ENCODE results near the gene LYSMD2.

DNA sequence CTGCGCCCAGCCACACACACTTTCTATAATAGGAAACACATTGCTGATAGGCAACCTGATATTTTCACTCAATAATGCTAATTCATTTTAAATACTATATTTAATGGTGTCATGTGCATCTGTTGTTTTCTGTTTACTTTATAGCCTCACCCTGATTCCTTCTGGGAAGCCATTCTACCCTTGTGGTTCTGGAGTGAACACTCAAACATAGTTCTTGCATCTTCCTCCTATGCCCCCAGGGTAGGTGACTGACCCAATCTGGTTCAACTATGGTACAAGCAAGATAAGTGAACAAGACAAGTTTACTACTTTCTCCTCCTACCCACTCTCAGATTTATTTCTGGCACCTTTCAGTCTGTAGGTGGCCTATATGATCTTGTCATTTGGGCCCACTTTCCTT is 60.4 kb downstream of the LYSMD2 start:
- TF ChIP-seq, protein P1, sequence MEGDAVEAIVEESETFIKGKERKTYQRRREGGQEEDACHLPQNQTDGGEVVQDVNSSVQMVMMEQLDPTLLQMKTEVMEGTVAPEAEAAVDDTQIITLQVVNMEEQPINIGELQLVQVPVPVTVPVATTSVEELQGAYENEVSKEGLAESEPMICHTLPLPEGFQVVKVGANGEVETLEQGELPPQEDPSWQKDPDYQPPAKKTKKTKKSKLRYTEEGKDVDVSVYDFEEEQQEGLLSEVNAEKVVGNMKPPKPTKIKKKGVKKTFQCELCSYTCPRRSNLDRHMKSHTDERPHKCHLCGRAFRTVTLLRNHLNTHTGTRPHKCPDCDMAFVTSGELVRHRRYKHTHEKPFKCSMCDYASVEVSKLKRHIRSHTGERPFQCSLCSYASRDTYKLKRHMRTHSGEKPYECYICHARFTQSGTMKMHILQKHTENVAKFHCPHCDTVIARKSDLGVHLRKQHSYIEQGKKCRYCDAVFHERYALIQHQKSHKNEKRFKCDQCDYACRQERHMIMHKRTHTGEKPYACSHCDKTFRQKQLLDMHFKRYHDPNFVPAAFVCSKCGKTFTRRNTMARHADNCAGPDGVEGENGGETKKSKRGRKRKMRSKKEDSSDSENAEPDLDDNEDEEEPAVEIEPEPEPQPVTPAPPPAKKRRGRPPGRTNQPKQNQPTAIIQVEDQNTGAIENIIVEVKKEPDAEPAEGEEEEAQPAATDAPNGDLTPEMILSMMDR (IDR thresholded peaks at IDR 0.05): no peak
- TF ChIP-seq RFX5 (IDR thresholded peaks at IDR 0.05; ENCODE audit: low read length) (no peak), MXI1 (IDR thresholded peaks at IDR 0.05; ENCODE audit: low read depth, low read length) (no peak), YY1 (IDR thresholded peaks at IDR 0.05; ENCODE audit: low read depth) (no peak), EP300 (IDR thresholded peaks at IDR 0.05; ENCODE audit: borderline replicate concordance in 1 of 2, low read depth in 1 of 2, low read length in 1 of 2) (no peak), CHD2 (IDR thresholded peaks at IDR 0.05; ENCODE audit: low read length, partially characterized antibody) (no peak), RXRA (IDR thresholded peaks at IDR 0.05; ENCODE audit: borderline replicate concordance, low read depth) (no peak), FOXJ3 (CRISPR knock-in tag; IDR thresholded peaks at IDR 0.05) (no peak), FOSL2 (IDR thresholded peaks at IDR 0.05; ENCODE audit: borderline replicate concordance, low read depth) (no peak), NRF1 (IDR thresholded peaks at IDR 0.05; ENCODE audit: low read depth, low read length) (no peak), POLR2AphosphoS5 (IDR thresholded peaks at IDR 0.05; ENCODE audit: low read depth, low read length) (no peak), RCOR1 (IDR thresholded peaks at IDR 0.05; ENCODE audit: low read length) (no peak), JUND (IDR thresholded peaks at IDR 0.05) (no peak)
- TF ChIP-seq, protein P2, sequence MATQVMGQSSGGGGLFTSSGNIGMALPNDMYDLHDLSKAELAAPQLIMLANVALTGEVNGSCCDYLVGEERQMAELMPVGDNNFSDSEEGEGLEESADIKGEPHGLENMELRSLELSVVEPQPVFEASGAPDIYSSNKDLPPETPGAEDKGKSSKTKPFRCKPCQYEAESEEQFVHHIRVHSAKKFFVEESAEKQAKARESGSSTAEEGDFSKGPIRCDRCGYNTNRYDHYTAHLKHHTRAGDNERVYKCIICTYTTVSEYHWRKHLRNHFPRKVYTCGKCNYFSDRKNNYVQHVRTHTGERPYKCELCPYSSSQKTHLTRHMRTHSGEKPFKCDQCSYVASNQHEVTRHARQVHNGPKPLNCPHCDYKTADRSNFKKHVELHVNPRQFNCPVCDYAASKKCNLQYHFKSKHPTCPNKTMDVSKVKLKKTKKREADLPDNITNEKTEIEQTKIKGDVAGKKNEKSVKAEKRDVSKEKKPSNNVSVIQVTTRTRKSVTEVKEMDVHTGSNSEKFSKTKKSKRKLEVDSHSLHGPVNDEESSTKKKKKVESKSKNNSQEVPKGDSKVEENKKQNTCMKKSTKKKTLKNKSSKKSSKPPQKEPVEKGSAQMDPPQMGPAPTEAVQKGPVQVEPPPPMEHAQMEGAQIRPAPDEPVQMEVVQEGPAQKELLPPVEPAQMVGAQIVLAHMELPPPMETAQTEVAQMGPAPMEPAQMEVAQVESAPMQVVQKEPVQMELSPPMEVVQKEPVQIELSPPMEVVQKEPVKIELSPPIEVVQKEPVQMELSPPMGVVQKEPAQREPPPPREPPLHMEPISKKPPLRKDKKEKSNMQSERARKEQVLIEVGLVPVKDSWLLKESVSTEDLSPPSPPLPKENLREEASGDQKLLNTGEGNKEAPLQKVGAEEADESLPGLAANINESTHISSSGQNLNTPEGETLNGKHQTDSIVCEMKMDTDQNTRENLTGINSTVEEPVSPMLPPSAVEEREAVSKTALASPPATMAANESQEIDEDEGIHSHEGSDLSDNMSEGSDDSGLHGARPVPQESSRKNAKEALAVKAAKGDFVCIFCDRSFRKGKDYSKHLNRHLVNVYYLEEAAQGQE (IDR thresholded peaks at IDR 0.05; ENCODE audit: low read depth, low read length): no peak
